ENCODE results near the gene CACNA1G. TPM values are rescaled to one million over a fixed set of nuclear protein-coding genes. Genes with fewer than 3 reads are reported as not detected.

The CACNA1G gene
- polyA plus RNA-seq, 1 donor from 2014 or later = 10.9 TPM

GRCh38 chr17:50624321-50624934 lies 63.9 kb downstream of the CACNA1G start:
- Histone ChIP-seq H3K9ac (ENCODE audit: low read length) (no peak overlapping the region), H3F3A (ENCODE audit: insufficient read depth, low read length, poor library complexity, severe bottlenecking) (peaks cover 6% of the 10 kb centered on the region), H3K4me2 (ENCODE audit: low read length) (no peak overlapping the region), H3K79me2 (replicated peaks; ENCODE audit: insufficient read depth, low read length) (no peaks in the 10 kb centered on the region), H3K36me3 (ENCODE audit: insufficient read depth, low read length) (no peaks in the 10 kb centered on the region), H4K20me1 (ENCODE audit: insufficient read depth) (no peaks in the 10 kb centered on the region), H3K27me3 (ENCODE audit: insufficient read depth, low read depth, low read length) (no peaks in the 10 kb centered on the region), H3K27ac (ENCODE audit: low read length) (no peak overlapping the region), H2AFZ (ENCODE audit: low read depth, low read length) (no peak overlapping the region), H3K4me3 (ENCODE audit: low read length) (no peak overlapping the region), H3K9me2 (ENCODE audit: insufficient read depth, low read length) (no peaks in the 10 kb centered on the region), H3K9me3 (ENCODE audit: low read length) (no peaks in the 10 kb centered on the region)
- no peak for TF ChIP-seq MXI1 (conservative IDR thresholded peaks at IDR 0.05; ENCODE audit: poor library complexity, severe bottlenecking)
- no peak for TF ChIP-seq TAF1 (IDR thresholded peaks at IDR 0.05; ENCODE audit: low read depth)
- TF ChIP-seq RAD21 (conservative IDR thresholded peaks at IDR 0.05) = no peak
- TF ChIP-seq EP300 (conservative IDR thresholded peaks at IDR 0.05; ENCODE audit: poor library complexity, severe bottlenecking) = no peak
- TF ChIP-seq EZH2 (IDR thresholded peaks at IDR 0.05; ENCODE audit: borderline replicate concordance, insufficient read depth, low read length, poor library complexity, severe bottlenecking) = no peak
- no peak for TF ChIP-seq REST (IDR thresholded peaks at IDR 0.05; ENCODE audit: borderline replicate concordance)
- no peak for TF ChIP-seq SMC3 (conservative IDR thresholded peaks at IDR 0.05; ENCODE audit: poor library complexity)

DNA sequence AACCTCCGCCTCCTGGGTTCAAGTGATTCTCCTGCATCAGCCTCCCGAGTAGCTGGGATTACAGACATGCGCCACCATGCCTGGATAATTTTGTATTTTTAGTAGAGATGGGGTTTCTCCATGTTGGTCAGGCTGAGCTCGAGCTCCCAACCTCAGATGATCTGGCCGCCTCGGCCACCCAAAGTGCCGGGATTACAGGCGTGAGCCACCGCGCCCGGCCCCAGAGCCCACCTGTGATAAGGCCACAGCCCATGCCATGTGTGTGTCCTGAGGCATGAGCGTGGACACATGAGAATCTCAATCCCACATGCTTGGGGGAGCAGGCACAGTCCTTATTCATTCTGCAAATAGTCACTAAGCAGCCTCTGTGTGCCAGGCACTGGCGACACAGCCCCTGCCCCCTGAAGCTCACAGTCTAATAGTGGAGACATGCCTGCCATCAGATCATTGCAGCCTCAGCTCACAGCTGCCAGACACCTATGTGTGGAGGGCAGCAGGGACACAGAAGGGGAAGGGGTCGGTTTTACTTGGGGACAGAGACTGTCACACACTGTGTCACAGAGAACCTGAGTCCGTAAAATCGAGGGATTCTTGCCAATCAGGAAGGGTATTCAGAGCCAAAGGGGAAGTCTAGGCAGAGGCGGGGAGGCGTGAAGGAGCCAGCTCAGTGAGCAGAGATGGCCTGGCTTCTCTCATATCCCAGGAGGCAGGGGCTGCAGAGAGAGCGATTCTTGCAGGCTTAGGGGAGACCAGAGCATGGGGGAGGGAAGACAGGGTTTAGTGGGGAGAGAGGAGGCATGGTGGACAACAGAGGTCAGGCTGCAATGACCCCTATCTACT lies 64.7 kb downstream of the CACNA1G start:
- H2AFZ ChIP-seq (ENCODE audit: low read depth, low read length) = no peak overlapping the region
- H3K36me3 ChIP-seq (ENCODE audit: insufficient read depth, low read length) = no peaks in the 10 kb centered on the region
- TF ChIP-seq MXI1 (conservative IDR thresholded peaks at IDR 0.05; ENCODE audit: poor library complexity, severe bottlenecking) (no peak), REST (IDR thresholded peaks at IDR 0.05; ENCODE audit: borderline replicate concordance) (no peak), EZH2 (IDR thresholded peaks at IDR 0.05; ENCODE audit: borderline replicate concordance, insufficient read depth, low read length, poor library complexity, severe bottlenecking) (no peak), RAD21 (conservative IDR thresholded peaks at IDR 0.05) (no peak), SMC3 (conservative IDR thresholded peaks at IDR 0.05; ENCODE audit: poor library complexity) (no peak), POLR2AphosphoS5 (IDR thresholded peaks at IDR 0.05) (no peak), EP300 (conservative IDR thresholded peaks at IDR 0.05; ENCODE audit: poor library complexity, severe bottlenecking) (no peak), TAF1 (IDR thresholded peaks at IDR 0.05; ENCODE audit: low read depth) (no peak)
- TF ChIP-seq, protein P1, sequence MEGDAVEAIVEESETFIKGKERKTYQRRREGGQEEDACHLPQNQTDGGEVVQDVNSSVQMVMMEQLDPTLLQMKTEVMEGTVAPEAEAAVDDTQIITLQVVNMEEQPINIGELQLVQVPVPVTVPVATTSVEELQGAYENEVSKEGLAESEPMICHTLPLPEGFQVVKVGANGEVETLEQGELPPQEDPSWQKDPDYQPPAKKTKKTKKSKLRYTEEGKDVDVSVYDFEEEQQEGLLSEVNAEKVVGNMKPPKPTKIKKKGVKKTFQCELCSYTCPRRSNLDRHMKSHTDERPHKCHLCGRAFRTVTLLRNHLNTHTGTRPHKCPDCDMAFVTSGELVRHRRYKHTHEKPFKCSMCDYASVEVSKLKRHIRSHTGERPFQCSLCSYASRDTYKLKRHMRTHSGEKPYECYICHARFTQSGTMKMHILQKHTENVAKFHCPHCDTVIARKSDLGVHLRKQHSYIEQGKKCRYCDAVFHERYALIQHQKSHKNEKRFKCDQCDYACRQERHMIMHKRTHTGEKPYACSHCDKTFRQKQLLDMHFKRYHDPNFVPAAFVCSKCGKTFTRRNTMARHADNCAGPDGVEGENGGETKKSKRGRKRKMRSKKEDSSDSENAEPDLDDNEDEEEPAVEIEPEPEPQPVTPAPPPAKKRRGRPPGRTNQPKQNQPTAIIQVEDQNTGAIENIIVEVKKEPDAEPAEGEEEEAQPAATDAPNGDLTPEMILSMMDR (IDR thresholded peaks at IDR 0.05; ENCODE audit: poor library complexity, severe bottlenecking) = no peak
- no peak overlapping the region for H3K4me3 ChIP-seq (ENCODE audit: low read length)
- H3K9me3 ChIP-seq (ENCODE audit: low read length) = no peaks in the 10 kb centered on the region
- H3K4me2 ChIP-seq (ENCODE audit: low read length) = no peak overlapping the region
- H3K9me2 ChIP-seq (ENCODE audit: insufficient read depth, low read length) = no peaks in the 10 kb centered on the region
- H3K79me2 ChIP-seq (replicated peaks; ENCODE audit: insufficient read depth, low read length) = no peaks in the 10 kb centered on the region
- peak overlapping the region; percentile 98 for H3K27ac ChIP-seq (ENCODE audit: low read length)
- H3K27me3 ChIP-seq (ENCODE audit: insufficient read depth, low read depth, low read length) = no peaks in the 10 kb centered on the region
- H4K20me1 ChIP-seq (ENCODE audit: insufficient read depth) = no peaks in the 10 kb centered on the region
- peak overlapping the region; percentile 29 for H3K9ac ChIP-seq (ENCODE audit: low read length)
- peaks cover 14% of the 10 kb centered on the region for H3F3A ChIP-seq (ENCODE audit: insufficient read depth, low read length, poor library complexity, severe bottlenecking)

Data from neural cell (in vitro differentiated cells).